HUES48 (cell line): ENCODE measurements around the gene DR1.

Experiments
- H3K27ac ChIP-seq: one replicate; pipeline ENCODE4 v1.7.0; 2013; ENCODE audit warnings: low read depth, low read length, inconsistent platforms
- H3K27me3 ChIP-seq: 2 replicates; pipeline ENCODE4 v1.6.1; 2013; ENCODE audit warnings: mild to moderate bottlenecking, low read length; ENCODE audit not compliant: control insufficient read depth, insufficient read depth
- H3K36me3 ChIP-seq: 2 replicates; pipeline ENCODE4 v1.6.1; 2013; ENCODE audit warnings: low read length; ENCODE audit not compliant: control insufficient read depth, insufficient read depth
- H3K4me1 ChIP-seq: 2 replicates; pipeline ENCODE4 v1.6.1; 2013; ENCODE audit warnings: mild to moderate bottlenecking, low read length; ENCODE audit not compliant: control insufficient read depth, insufficient read depth
- H3K4me3 ChIP-seq: 2 replicates; pipeline ENCODE4 v1.5.1; 2013; ENCODE audit warnings: mild to moderate bottlenecking, low read depth, low read length
- H3K9ac ChIP-seq: 2 replicates; pipeline ENCODE4 v1.6.1; 2013; ENCODE audit warnings: mild to moderate bottlenecking, low read depth, low read length, moderate library complexity
- H3K9me3 ChIP-seq: 2 replicates; pipeline ENCODE4 v1.6.1; 2013; ENCODE audit warnings: low read length; ENCODE audit not compliant: control insufficient read depth, insufficient read depth

Gene DR1

DNA sequence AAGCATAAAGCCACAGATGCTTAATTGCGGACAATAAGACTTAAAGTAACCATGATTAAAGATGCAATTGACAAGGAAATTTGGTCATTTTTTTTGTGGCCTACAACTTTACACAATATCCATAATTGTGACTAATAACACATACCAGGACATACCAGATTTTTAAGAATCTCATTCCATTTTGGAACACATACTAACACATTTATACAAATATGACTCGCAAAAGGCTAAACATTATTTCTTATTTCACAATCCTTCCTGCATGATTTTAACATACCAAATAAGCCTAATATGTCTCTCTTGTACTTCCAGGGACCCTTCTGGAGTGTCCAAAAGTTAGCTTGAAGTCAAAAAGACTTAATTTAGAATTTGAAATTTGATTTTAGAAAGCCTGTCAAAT lies 48.8 kb downstream of the DR1 start:
- no peaks in the 10 kb centered on the region for H3K36me3 ChIP-seq
- no peak overlapping the region for H3K4me3 ChIP-seq
- no peaks in the 10 kb centered on the region for H3K27me3 ChIP-seq
- no peak overlapping the region for H3K27ac ChIP-seq
- no peak overlapping the region for H3K9ac ChIP-seq
- no peaks in the 10 kb centered on the region for H3K4me1 ChIP-seq
- H3K9me3 ChIP-seq = no peaks in the 10 kb centered on the region

- H3K36me3 ChIP-seq = no peaks in the 10 kb centered on the region
- no peaks in the 10 kb centered on the region for H3K27me3 ChIP-seq
- peaks cover 3% of the 10 kb centered on the region; the same call in 1 of the 2 replicates for H3K4me1 ChIP-seq
- H3K4me3 ChIP-seq = no peak overlapping the region
- no peak overlapping the region for H3K27ac ChIP-seq
- no peaks in the 10 kb centered on the region for H3K9me3 ChIP-seq
- no peak overlapping the region for H3K9ac ChIP-seq
Observed at GRCh38 chr1:93395195-93395594, 49.5 kb downstream of the DR1 start.

- no peak overlapping the region for H3K4me3 ChIP-seq
- no peaks in the 10 kb centered on the region for H3K36me3 ChIP-seq
- H3K4me1 ChIP-seq = peaks cover 3% of the 10 kb centered on the region; the same call in 1 of the 2 replicates
- H3K27me3 ChIP-seq = no peaks in the 10 kb centered on the region
- H3K9ac ChIP-seq = no peak overlapping the region
- no peaks in the 10 kb centered on the region for H3K9me3 ChIP-seq
- H3K27ac ChIP-seq = no peak overlapping the region
Observed at GRCh38 chr1:93399781-93400180, 54.1 kb downstream of the DR1 start.

- H3K4me1 ChIP-seq = peaks cover 29% of the 10 kb centered on the region
- H3K27ac ChIP-seq = no peak overlapping the region
- peaks cover 31% of the 10 kb centered on the region for H3K9me3 ChIP-seq
- no peak overlapping the region; the same call in 1 of the 2 replicates for H3K4me3 ChIP-seq
- H3K9ac ChIP-seq = no peak overlapping the region
- H3K36me3 ChIP-seq = no peaks in the 10 kb centered on the region
- no peaks in the 10 kb centered on the region for H3K27me3 ChIP-seq
Observed at GRCh38 chr1:93408203-93408602, 62.5 kb downstream of the DR1 start.

DNA sequence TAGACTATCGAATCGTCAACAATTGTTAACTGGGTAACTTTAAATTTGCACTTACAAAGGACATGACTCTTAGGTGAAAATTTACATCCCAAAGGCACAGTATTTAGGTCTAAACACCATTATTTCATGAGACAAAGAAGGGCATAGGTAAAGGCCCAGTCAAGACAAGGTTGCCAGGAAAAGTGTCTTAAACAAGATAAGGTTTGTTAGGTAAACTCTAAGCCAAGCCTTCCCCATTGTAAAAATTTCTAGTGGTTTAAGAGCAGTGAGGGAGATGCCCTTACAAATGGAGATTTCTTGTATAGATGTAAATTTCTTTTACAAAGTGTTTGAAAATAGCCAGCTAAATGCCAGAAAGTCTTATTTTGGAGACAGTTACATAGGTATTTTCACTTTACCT lies 65.3 kb downstream of the DR1 start:
- H3K27ac ChIP-seq = peak overlapping the region; percentile 98
- H3K4me3 ChIP-seq = peak overlapping the region; percentile 47
- no peaks in the 10 kb centered on the region for H3K36me3 ChIP-seq
- peaks cover 38% of the 10 kb centered on the region for H3K4me1 ChIP-seq
- H3K9me3 ChIP-seq = peaks cover 31% of the 10 kb centered on the region
- no peaks in the 10 kb centered on the region for H3K27me3 ChIP-seq
- 0 out of 2 replicates have a peak overlapping the region, but pooled peaks have one; percentile 33 for H3K9ac ChIP-seq

DNA sequence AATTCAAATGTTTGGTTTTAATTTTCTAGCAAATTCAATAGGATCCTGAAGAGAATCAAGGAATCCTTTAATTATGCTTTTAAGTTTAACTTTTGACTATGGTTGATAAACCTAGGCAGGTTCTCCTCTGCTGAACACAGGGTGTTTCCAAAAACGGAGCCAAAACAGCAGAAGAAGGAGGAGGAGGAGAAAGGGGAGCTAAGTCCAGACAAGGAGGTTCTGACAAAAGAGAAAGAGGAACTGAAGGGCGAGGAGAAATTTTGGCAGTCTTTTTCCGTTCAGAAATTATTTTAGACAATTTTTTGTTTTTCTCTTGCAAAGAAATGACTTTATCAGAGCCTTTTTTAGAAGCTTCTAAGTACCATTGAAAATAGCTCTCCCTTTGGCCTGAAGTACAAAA lies 69.0 kb downstream of the DR1 start:
- no peak overlapping the region for H3K9ac ChIP-seq
- H3K9me3 ChIP-seq = peaks cover 5% of the 10 kb centered on the region
- H3K4me1 ChIP-seq = peaks cover 38% of the 10 kb centered on the region
- no peak overlapping the region for H3K4me3 ChIP-seq
- no peak overlapping the region for H3K27ac ChIP-seq
- H3K36me3 ChIP-seq = no peaks in the 10 kb centered on the region
- no peaks in the 10 kb centered on the region for H3K27me3 ChIP-seq

DNA sequence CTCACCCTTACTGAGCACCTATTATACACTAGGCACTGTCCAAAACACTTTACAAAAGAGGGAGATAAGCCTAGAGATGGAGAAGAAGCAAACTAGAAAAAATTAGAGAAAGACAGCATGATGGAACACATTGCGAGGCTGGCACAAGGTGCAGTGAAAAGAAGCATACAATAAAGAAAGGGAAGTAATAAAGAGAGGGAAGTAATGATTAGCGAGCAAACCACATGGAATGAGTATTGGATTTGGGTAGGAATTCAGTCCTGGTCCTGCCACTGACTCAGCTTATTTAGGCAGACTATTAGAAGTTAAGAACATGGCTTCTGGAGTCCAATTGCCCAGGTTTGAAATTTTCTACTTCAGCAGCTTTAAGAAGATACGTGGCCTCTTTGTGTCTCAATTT lies 69.6 kb downstream of the DR1 start:
- Histone ChIP-seq H3K36me3 (no peaks in the 10 kb centered on the region), H3K4me3 (no peak overlapping the region), H3K27me3 (no peaks in the 10 kb centered on the region), H3K27ac (no peak overlapping the region), H3K4me1 (peaks cover 35% of the 10 kb centered on the region), H3K9ac (no peak overlapping the region), H3K9me3 (no peaks in the 10 kb centered on the region)

GRCh38 chr1:93416183-93416582 lies 70.5 kb downstream of the DR1 start:
- Histone ChIP-seq H3K4me1 (peaks cover 28% of the 10 kb centered on the region), H3K36me3 (no peaks in the 10 kb centered on the region), H3K27ac (no peak overlapping the region), H3K27me3 (no peaks in the 10 kb centered on the region), H3K9me3 (no peaks in the 10 kb centered on the region), H3K4me3 (no peak overlapping the region), H3K9ac (no peak overlapping the region)
